GM12875 (cell line): ENCODE measurements around the gene CD300LF.

Source experiments
- H3K4me3 ChIP-seq: one replicate; pipeline ENCODE4 v1.5.1; 2011; ENCODE audit warnings: low read depth, low read length, control low read depth
- TF ChIP-seq, protein P1 (sequence below): IDR thresholded peaks from 2 replicates; pipeline ENCODE4 v1.5.1; 2011; ENCODE audit warnings: low read depth, mild to moderate bottlenecking, control low read depth, inconsistent platforms, low read length, moderate library complexity, borderline replicate concordance; ENCODE audit not compliant: insufficient read depth

The CD300LF gene

DNA sequence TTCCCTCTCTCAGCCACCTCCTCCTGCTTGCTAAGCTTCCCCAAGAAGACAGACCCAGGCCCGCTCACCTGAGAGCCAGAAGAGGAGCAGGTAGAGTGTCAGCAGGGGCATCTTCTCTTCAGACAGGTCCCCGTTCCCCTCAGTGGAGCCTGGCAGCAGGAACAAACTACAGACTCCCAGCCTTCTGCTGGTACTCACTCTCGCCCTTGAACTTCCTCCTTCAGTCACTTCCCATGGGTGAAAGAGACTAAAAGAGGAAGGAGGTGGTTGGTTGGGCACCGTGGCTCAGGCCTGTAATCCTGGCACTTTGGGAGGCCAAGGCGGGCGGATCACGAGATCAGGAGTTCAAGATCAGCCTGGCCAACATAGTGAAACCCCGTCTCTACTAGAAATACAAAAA lies at the start of gene CD300LF:
CD300LF (minus strand) TSS at position 168 of the 400 bp plus-strand sequence; CDS start at position 111, 57 bp downstream.
- H3K4me3 ChIP-seq, result no peak within 1 kb of the TSS
- TF ChIP-seq, protein P1, sequence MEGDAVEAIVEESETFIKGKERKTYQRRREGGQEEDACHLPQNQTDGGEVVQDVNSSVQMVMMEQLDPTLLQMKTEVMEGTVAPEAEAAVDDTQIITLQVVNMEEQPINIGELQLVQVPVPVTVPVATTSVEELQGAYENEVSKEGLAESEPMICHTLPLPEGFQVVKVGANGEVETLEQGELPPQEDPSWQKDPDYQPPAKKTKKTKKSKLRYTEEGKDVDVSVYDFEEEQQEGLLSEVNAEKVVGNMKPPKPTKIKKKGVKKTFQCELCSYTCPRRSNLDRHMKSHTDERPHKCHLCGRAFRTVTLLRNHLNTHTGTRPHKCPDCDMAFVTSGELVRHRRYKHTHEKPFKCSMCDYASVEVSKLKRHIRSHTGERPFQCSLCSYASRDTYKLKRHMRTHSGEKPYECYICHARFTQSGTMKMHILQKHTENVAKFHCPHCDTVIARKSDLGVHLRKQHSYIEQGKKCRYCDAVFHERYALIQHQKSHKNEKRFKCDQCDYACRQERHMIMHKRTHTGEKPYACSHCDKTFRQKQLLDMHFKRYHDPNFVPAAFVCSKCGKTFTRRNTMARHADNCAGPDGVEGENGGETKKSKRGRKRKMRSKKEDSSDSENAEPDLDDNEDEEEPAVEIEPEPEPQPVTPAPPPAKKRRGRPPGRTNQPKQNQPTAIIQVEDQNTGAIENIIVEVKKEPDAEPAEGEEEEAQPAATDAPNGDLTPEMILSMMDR, result no peak

- TF ChIP-seq, protein P1, result no peak
- H3K4me3 ChIP-seq, result no peak overlapping the region
Measured at GRCh38 chr17:74761931-74762330, 49.2 kb upstream of the CD300LF start.

GRCh38 chr17:74761419-74761818 lies 48.7 kb upstream of the CD300LF start:
- TF ChIP-seq, protein P1, result no peak
- no peak overlapping the region for H3K4me3 ChIP-seq

DNA sequence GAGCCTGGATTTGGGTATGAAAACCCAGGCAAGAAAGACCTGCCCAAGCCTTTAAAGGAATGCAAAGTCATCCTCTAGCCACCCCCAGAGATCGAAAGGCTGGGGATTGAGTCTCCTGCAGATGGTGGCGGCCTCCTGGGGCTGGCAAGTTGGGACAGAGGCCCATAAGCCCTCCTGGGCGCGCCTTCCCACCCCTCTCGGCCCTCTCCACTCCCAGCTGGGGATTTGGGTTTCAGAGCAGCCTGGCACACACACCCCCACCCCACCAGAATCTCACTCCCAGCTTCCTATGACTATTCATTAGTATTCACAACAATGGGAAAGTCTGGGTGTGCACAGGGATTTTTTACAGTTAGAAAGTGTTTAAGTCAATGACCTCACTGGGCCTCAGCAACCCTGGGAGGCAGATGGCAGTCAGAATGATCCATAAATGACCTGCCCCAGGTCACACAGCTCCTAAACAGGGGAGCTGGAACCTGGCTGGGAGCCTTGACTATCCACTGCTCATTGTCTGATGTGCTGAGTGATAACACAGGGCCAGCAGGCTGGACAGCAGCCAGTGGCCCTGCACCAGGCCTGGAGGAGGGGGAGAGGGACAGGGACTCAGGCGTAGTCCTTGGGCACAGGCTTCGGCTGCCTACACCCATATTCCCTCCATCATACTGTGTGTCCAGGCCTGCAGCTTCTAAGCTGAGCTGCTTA lies 47.8 kb upstream of the CD300LF start:
- TF ChIP-seq, protein P1, result no peak
- H3K4me3 ChIP-seq, result no peak overlapping the region

DNA sequence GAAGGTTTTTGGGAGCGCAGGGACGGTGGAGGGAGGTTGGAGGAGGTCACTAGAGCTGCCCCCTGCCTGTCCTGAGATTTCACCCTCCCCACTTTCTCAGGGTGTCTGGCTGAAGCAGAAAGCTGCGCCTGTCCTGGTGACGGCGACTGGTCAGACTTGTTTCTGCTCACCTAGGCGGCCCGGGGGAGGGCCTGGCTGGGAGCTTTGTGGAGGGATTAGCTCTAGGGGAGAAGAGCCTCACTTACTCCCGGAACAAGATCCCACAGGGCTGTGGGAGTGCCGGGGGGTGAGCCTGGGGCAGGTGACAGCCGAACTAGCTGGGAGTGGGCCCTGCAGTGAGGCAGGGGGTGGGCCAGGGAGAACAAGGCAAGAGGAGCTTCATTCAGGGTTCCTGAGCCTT lies 47.2 kb upstream of the CD300LF start:
- no peak overlapping the region for H3K4me3 ChIP-seq
- TF ChIP-seq, protein P1, result no peak

DNA sequence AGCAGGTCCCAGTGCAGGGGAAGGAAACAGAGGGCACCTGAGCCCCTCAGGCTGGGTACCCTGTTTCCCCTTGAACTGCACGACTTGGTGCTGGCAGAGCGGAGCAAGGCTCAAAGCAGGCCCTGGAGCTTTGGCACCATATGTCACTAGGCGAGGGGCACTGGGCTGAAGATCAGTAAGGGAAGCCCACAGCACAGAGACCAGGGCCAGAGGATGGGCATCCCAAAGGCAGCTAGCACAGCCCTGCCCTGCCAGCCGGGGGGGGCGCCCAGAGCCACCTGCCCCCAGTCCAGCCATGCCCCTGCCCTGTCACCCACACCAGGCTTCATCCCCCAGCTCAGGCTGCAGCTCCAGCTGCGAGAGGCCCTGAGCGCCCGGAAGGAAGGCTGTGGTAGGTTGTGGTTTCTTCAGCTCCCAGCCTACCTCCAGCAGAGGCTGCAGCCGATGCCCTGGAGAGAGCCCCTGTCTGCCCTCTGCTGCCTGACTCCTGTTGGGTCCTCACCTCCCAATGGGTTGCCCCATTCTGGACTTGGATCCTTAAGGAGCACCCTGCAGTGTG lies 46.6 kb upstream of the CD300LF start:
- TF ChIP-seq, protein P1, result peak; percentile 27; the same call in 1 of the 2 replicates
- H3K4me3 ChIP-seq, result no peak overlapping the region

- TF ChIP-seq, protein P1, result no peak
- no peak overlapping the region for H3K4me3 ChIP-seq
Measured at GRCh38 chr17:74758848-74759168, 46.1 kb upstream of the CD300LF start.
